Nephron progenitor cell (in vitro differentiated cells): ENCODE data around the gene KIRREL3.

ENCODE experiments used
- DNase-seq: peaks from one replicate; pipeline ENCODE4 v3.0.0; 2021
- H3K27ac Mint-ChIP-seq: 2 replicates; pipeline ENCODE4 v1.8.0; 2021; ENCODE audit warnings: mild to moderate bottlenecking, moderate library complexity, mixed read lengths
- H3K27me3 Mint-ChIP-seq: 2 replicates; pipeline ENCODE4 v1.8.0; 2021; ENCODE audit warnings: mild to moderate bottlenecking, low read depth, mixed read lengths; ENCODE audit not compliant: poor library complexity
- H3K36me3 Mint-ChIP-seq: 2 replicates; pipeline ENCODE4 v1.8.0; 2021; ENCODE audit warnings: low read depth, mixed read lengths
- H3K4me1 Mint-ChIP-seq: 2 replicates; pipeline ENCODE4 v1.8.0; 2021; ENCODE audit warnings: mixed read lengths
- H3K4me3 Mint-ChIP-seq: 2 replicates; pipeline ENCODE4 v1.8.0; 2021; ENCODE audit warnings: mild to moderate bottlenecking, moderate library complexity, mixed read lengths
- H3K9me3 Mint-ChIP-seq: 2 replicates; pipeline ENCODE4 v1.8.0; 2021; ENCODE audit warnings: mild to moderate bottlenecking, moderate library complexity, mixed read lengths
- TF ChIP-seq, protein P1 (sequence below): fragments of 200-600 bp; sonication (generic); IDR thresholded peaks from 2 replicates; pipeline ENCODE4 v1.5.0; 2021; ENCODE audit warnings: antibody characterized with exemption

Gene KIRREL3

DNA sequence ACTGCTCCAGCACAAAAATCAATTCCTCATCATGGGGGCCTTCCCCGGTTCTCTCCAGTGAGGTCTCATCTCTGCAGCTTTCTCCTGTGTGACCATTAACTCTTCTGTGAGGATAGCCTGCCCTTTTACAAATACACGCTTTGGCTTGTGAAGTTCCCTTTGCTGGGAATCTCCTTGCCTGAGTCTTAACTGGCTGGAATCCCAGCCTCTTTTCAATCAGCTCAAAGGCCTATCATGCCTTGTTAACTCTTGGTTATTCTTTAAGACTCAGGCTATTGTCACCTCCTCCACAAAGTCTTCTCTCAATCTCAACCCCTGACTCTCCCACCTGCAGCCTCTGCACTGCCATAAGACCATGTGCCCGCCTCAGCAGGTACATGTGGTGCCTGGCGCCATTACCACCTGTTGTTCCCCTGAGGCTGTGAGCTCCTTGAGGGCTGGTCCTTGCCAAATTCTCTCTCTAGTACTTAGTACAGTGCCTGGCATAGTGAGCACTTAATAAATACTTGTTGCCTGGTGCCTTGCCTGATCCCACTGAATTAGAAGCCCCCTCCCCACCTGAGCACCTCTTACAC lies 516.9 kb downstream of the KIRREL3 start:
- TF ChIP-seq, protein P1, sequence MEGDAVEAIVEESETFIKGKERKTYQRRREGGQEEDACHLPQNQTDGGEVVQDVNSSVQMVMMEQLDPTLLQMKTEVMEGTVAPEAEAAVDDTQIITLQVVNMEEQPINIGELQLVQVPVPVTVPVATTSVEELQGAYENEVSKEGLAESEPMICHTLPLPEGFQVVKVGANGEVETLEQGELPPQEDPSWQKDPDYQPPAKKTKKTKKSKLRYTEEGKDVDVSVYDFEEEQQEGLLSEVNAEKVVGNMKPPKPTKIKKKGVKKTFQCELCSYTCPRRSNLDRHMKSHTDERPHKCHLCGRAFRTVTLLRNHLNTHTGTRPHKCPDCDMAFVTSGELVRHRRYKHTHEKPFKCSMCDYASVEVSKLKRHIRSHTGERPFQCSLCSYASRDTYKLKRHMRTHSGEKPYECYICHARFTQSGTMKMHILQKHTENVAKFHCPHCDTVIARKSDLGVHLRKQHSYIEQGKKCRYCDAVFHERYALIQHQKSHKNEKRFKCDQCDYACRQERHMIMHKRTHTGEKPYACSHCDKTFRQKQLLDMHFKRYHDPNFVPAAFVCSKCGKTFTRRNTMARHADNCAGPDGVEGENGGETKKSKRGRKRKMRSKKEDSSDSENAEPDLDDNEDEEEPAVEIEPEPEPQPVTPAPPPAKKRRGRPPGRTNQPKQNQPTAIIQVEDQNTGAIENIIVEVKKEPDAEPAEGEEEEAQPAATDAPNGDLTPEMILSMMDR, result no peak
- no peak overlapping the region for H3K4me3 Mint-ChIP-seq
- H3K27ac Mint-ChIP-seq, result no peak overlapping the region
- H3K9me3 Mint-ChIP-seq, result no peaks in the 10 kb centered on the region
- no peaks in the 10 kb centered on the region for H3K36me3 Mint-ChIP-seq
- H3K4me1 Mint-ChIP-seq, result peaks cover 53% of the 10 kb centered on the region
- H3K27me3 Mint-ChIP-seq, result peaks cover 11% of the 10 kb centered on the region
- DNase-seq, result no peak

DNA sequence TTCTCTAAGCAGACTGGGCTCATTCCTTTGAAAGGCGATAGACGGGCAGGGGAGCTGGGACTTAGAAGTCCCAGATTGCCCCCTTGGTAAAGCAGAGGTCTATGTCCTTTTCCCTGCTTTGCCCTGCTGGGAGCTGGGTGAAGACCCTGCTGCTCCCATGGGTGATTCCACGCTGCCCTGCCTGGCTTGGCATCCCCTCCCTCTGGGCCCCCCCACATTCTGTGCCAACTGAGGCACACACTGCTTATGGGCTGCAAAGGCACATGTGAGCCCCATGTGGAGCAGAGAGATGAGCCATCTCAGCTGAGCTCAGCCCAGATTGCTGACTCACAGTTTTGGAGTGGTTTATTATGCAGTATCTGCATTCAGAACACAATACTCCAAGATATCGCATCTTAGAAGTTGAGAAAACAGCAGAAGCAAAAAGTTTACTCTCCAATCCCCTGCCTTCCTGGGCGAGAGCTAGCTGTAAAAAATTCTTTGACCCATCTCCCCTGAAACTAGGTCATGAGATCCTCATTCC lies 517.9 kb downstream of the KIRREL3 start:
- Mint-ChIP-seq H3K27ac (no peak overlapping the region), H3K4me3 (no peak overlapping the region), H3K9me3 (no peaks in the 10 kb centered on the region), H3K4me1 (peaks cover 61% of the 10 kb centered on the region), H3K27me3 (peaks cover 11% of the 10 kb centered on the region), H3K36me3 (no peaks in the 10 kb centered on the region)
- no peak for DNase-seq
- TF ChIP-seq, protein P1, result no peak

DNA sequence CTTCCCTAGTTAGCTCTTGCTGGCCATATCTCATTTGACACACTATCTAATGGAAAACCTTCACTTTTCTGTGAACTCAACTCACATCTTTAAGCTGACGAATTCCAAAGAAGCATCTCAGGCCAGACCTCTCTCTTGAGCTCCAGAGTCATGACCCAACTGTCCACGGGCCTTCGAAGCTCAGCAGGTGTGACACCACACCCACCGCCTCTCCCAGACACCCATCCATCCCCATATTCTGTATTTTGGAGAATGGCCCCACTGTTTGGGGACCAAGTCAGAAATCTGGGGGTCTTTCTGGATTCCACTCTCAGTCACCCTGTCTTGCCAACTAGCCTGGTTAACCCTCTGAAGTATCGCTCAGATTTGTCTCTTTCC lies 519.3 kb downstream of the KIRREL3 start:
- H3K36me3 Mint-ChIP-seq, result no peaks in the 10 kb centered on the region
- peaks cover 8% of the 10 kb centered on the region for H3K27me3 Mint-ChIP-seq
- TF ChIP-seq, protein P1, result no peak
- H3K4me3 Mint-ChIP-seq, result no peak overlapping the region
- peaks cover 65% of the 10 kb centered on the region for H3K4me1 Mint-ChIP-seq
- no peaks in the 10 kb centered on the region for H3K9me3 Mint-ChIP-seq
- no peak for DNase-seq
- no peak overlapping the region for H3K27ac Mint-ChIP-seq

DNA sequence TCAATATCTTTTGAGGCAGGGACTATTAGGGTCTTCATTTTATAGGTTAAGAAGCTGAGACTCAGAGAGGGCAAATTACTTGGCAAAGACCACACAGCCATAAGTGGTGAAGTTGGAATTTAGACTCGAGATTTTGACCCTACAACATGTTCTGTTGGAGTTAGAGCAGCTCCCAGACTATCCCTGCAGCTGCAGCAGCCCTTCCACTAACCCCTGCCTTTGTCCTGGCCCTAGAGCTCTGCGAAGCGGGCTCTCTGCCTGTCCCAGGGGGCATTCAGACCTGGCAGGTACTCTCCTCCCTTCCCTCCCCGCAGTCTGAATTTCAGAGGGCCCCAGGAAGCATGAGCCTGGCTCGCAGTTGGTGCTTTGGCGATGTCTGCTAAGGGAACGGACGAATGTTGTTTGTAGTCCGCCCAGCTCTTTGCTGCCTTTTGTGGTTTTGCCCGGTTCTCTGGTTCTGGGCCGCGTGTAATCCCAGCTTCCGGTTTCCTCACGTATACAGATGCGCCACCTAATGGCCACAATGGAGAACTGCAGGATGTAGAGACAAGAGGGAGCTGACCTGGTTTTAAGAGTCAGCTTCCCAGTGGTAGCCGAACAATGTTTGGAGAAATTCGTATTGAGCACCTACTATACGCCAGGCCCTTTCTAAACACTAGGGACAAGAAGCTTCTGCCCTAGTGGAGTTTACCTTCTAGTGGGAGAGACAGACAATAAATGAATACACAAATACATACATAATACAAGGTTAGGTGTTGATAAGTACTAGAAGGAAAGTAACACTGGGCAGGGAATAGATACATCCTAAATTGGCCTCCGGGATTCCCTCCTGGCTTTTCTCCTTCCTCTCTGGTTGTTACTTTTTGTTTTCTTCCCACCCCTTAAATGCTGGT lies 519.9 kb downstream of the KIRREL3 start:
- H3K4me1 Mint-ChIP-seq, result peaks cover 66% of the 10 kb centered on the region
- H3K4me3 Mint-ChIP-seq, result peak overlapping the region; percentile 50
- DNase-seq, result peak; percentile 73
- no peak overlapping the region for H3K27ac Mint-ChIP-seq
- TF ChIP-seq, protein P1, result peak; percentile 83
- H3K9me3 Mint-ChIP-seq, result no peaks in the 10 kb centered on the region
- H3K36me3 Mint-ChIP-seq, result no peaks in the 10 kb centered on the region
- peaks cover 8% of the 10 kb centered on the region for H3K27me3 Mint-ChIP-seq

DNA sequence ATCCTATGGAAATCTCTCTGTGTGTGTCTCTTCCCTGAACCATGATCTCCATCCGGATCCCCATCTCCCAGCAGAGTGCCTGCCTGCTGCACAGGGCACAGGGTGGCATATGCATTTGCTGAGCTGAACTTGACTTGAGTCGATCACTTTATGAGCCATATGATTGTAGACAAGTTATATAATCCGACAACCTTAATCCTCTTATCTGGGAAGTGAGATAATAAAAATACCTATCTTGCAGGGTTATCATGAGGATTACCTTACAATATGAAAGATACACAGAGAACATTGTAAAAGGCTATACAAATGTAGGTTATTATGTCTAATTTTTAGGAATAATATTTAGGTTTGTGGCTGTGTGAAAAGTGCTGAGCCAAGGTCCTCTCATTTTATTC lies 520.6 kb downstream of the KIRREL3 start:
- Mint-ChIP-seq H3K27ac (no peak overlapping the region), H3K36me3 (no peaks in the 10 kb centered on the region), H3K4me1 (peaks cover 64% of the 10 kb centered on the region), H3K27me3 (peaks cover 8% of the 10 kb centered on the region), H3K9me3 (no peaks in the 10 kb centered on the region), H3K4me3 (no peak overlapping the region)
- TF ChIP-seq, protein P1, result no peak
- no peak for DNase-seq
